HG03558 (cell line): ENCODE measurements around the gene HTR4.
A peak's percentile ranks its signal among the peaks of the same experiment; 100 is the strongest.
"Not testable (repeated sequence)": the region's sequence is repeated elsewhere in the genome, so short reads cannot be mapped to it uniquely, and the experiment has no call there.

Source experiments
- ATAC-seq: cut with Tn5 transposase; IDR thresholded peaks from one replicate; pipeline ENCODE4 v1.9.1; 2021; ENCODE audit warnings: moderate number of reproducible peaks; ENCODE audit not compliant: unreplicated experiment; ENCODE audit errors: extremely low read depth

HTR4 gene

GRCh38 chr5:148653836-148654781 lies at the start of gene HTR4:
HTR4 (minus strand) TSS chr5:148654527; CDS start chr5:148637014, 17,513 bp downstream.
- no peak for ATAC-seq

- no peak for ATAC-seq
These were observed 47.8 kb upstream of the HTR4 start for GRCh38 chr5:148702019-148702596.

- ATAC-seq = no peak
These were observed 44.7 kb upstream of the HTR4 start for GRCh38 chr5:148699028-148699427.

- no peak for ATAC-seq
These were observed 43.5 kb upstream of the HTR4 start for GRCh38 chr5:148697809-148698196.

- ATAC-seq = no peak
These were observed 43.0 kb upstream of the HTR4 start for GRCh38 chr5:148697180-148697808.

GRCh38 chr5:148696187-148697036 lies 42.1 kb upstream of the HTR4 start:
- no peak for ATAC-seq

GRCh38 chr5:148690945-148691344 lies 36.6 kb upstream of the HTR4 start:
- no peak for ATAC-seq

- no peak for ATAC-seq
These were observed 34.5 kb upstream of the HTR4 start for GRCh38 chr5:148688787-148689186.

GRCh38 chr5:148687871-148688270 lies 33.5 kb upstream of the HTR4 start:
- no peak for ATAC-seq

- ATAC-seq = peak; percentile 95
These were observed 33.1 kb upstream of the HTR4 start for GRCh38 chr5:148687427-148687826.

- no peak for ATAC-seq
These were observed 32.3 kb upstream of the HTR4 start for GRCh38 chr5:148686660-148687059.

- ATAC-seq = no peak
These were observed 31.3 kb upstream of the HTR4 start for GRCh38 chr5:148685520-148686134.

- no peak for ATAC-seq
These were observed 30.2 kb upstream of the HTR4 start for GRCh38 chr5:148684528-148684927.

- ATAC-seq = no peak
These were observed 29.3 kb upstream of the HTR4 start for GRCh38 chr5:148683651-148684050.

- ATAC-seq = no peak
These were observed 28.0 kb upstream of the HTR4 start for GRCh38 chr5:148682058-148683026.

- ATAC-seq = no peak
These were observed 27.1 kb upstream of the HTR4 start for GRCh38 chr5:148681157-148682057.

GRCh38 chr5:148673704-148674103 lies 19.4 kb upstream of the HTR4 start:
- ATAC-seq = not testable (repeated sequence)

GRCh38 chr5:148666353-148666752 lies 12.0 kb upstream of the HTR4 start:
- no peak for ATAC-seq
